SK-N-SH (cell line): Measurements from ENCODE around the gene VDR. TPM values are rescaled to one million over a fixed set of nuclear protein-coding genes. Genes with fewer than 3 reads are reported as not detected.

ENCODE experiments used
- CTCF ChIA-PET: fragments of 300-600, 350-600 bp; formaldehyde crosslinking; extraction: SDS; loops from one replicate; lab custom pipeline; 2021; lab: Yijun Ruan, JAX
- POLR2A ChIA-PET: fragments of 350-600 bp; sonication (Branson Sonifier 250); formaldehyde crosslinking; extraction: SDS; loops from one replicate; lab custom pipeline; 2020; ENCODE audit warnings: antibody characterized with exemption, inconsistent platforms; lab: Yijun Ruan, JAX
- DNase-seq: peaks from one replicate; pipeline ENCODE4 v3.0.0; 2012
- H2AFZ ChIP-seq: fragments of 200-600 bp; sonication (generic); 2 replicates; pipeline ENCODE4 v1.8.1; 2016; ENCODE audit warnings: antibody characterized with exemption, mild to moderate bottlenecking, low read depth
- H3F3A ChIP-seq: fragments of 200-600 bp; sonication (generic); replicated peaks from 2 replicates; pipeline ENCODE3; 2016; ENCODE audit warnings: antibody characterized with exemption, mild to moderate bottlenecking; ENCODE audit not compliant: insufficient read depth
- H3K27ac ChIP-seq, 2 experiments: fragments of 200-500 bp in 1 of 2; fragments of 200-600 bp in 1 of 2; sonication (Bioruptor generic) in 1 of 2; sonication (generic), shearing (Covaris generic) in 1 of 2; 2 replicates each; pipeline versions ENCODE4 v1.5.1 to v1.6.1; 2014 to 2016; ENCODE audit warnings: low read depth in 2 of 2, inconsistent platforms in 1 of 2, low read length in 1 of 2, mild to moderate bottlenecking in 1 of 2, mixed read lengths in 1 of 2
- H3K27me3 ChIP-seq: fragments of 200-600 bp; sonication (generic), shearing (Covaris generic); 2 replicates; pipeline ENCODE4 v1.6.1; 2016; ENCODE audit warnings: mixed run types; ENCODE audit not compliant: insufficient read depth
- H3K36me3 ChIP-seq, 2 experiments: fragments of 200-500 bp in 1 of 2; fragments of 200-600 bp in 1 of 2; sonication (Bioruptor generic) in 1 of 2; sonication (generic) in 1 of 2; replicated peaks in 1 of 2; 2 replicates each; pipeline versions ENCODE3 to v1.5.1; 2014 to 2016; ENCODE audit warnings: low read length in 1 of 2, mild to moderate bottlenecking in 1 of 2; ENCODE audit not compliant: insufficient read depth in 2 of 2, control insufficient read depth in 1 of 2
- H3K4me1 ChIP-seq, 2 experiments: fragments of 200-500 bp in 1 of 2; fragments of 200-600 bp in 1 of 2; sonication (Bioruptor generic) in 1 of 2; sonication (generic), shearing (Covaris generic) in 1 of 2; 2 replicates each; pipeline versions ENCODE4 v1.5.1 to v1.6.1; 2014 to 2016; ENCODE audit warnings: low read depth in 1 of 2, low read length in 1 of 2, mixed run types in 1 of 2; ENCODE audit not compliant: insufficient read depth in 2 of 2, control insufficient read depth in 1 of 2
- H3K4me2 ChIP-seq: fragments of 200-600 bp; sonication (generic), shearing (Covaris generic); 2 replicates; pipeline ENCODE4 v1.6.1; 2017; ENCODE audit warnings: mixed run types
- H3K4me3 ChIP-seq, 2 experiments: fragments of 200-500 bp in 1 of 2; fragments of 200-600 bp in 1 of 2; sonication (Bioruptor generic) in 1 of 2; sonication (generic), shearing (Covaris generic) in 1 of 2; 2 replicates each; pipeline versions ENCODE4 v1.5.1 to v1.8.1; 2014 to 2016; ENCODE audit warnings: low read depth in 2 of 2, inconsistent platforms in 1 of 2, low read length in 1 of 2, mild to moderate bottlenecking in 1 of 2, mixed read lengths in 1 of 2, moderate library complexity in 1 of 2
- H3K79me2 ChIP-seq: fragments of 200-600 bp; sonication (generic); 2 replicates; pipeline ENCODE4 v1.8.1; 2017; ENCODE audit warnings: mild to moderate bottlenecking; ENCODE audit not compliant: insufficient read depth
- H3K9ac ChIP-seq: fragments of 200-600 bp; sonication (generic); 2 replicates; pipeline ENCODE4 v1.6.1; 2017; ENCODE audit warnings: mixed run types
- H3K9me2 ChIP-seq: fragments of 200-600 bp; sonication (generic); 2 replicates; pipeline ENCODE4 v1.6.1; 2017; ENCODE audit warnings: mixed run types
- H3K9me3 ChIP-seq: fragments of 200-600 bp; sonication (generic); 2 replicates; pipeline ENCODE4 v1.6.1; 2017; ENCODE audit warnings: mixed run types, mild to moderate bottlenecking, moderate library complexity
- H4K20me1 ChIP-seq: fragments of 200-600 bp; sonication (generic); 2 replicates; pipeline ENCODE4 v1.6.1; 2017; ENCODE audit warnings: mild to moderate bottlenecking, mixed run types; ENCODE audit not compliant: insufficient read depth
- ELF1 ChIP-seq: IDR thresholded peaks from 2 replicates; pipeline ENCODE4 v1.4.0; 2012
- FOXJ3 ChIP-seq: sonication (generic); formaldehyde crosslinking; IDR thresholded peaks from 2 replicates; pipeline ENCODE4 v1.5.1; 2020; ENCODE audit warnings: mild to moderate bottlenecking, missing genetic modification reagents
- FOXM1 ChIP-seq: IDR thresholded peaks from 2 replicates; pipeline ENCODE4 v1.4.0; 2012; ENCODE audit warnings: low read depth, mild to moderate bottlenecking
- JUND ChIP-seq: IDR thresholded peaks from 2 replicates; pipeline ENCODE4 v1.4.0; 2012
- MXI1 ChIP-seq: IDR thresholded peaks from 2 replicates; pipeline ENCODE4 v1.6.1; 2012; ENCODE audit warnings: mild to moderate bottlenecking, low read depth, low read length, improper control_type of control experiment
- NFIC ChIP-seq: IDR thresholded peaks from 2 replicates; pipeline ENCODE4 v1.4.0; 2012; ENCODE audit warnings: borderline replicate concordance
- NRF1 ChIP-seq: IDR thresholded peaks from 2 replicates; pipeline ENCODE4 v1.6.1; 2012; ENCODE audit warnings: low read depth, mild to moderate bottlenecking, low read length
- RAD21 ChIP-seq: IDR thresholded peaks from 2 replicates; pipeline ENCODE4 v1.6.1; 2012; ENCODE audit warnings: mild to moderate bottlenecking, low read length
- SIN3A ChIP-seq: IDR thresholded peaks from 2 replicates; pipeline ENCODE4 v1.6.1; 2012; ENCODE audit warnings: low read depth, mild to moderate bottlenecking, low read length, moderate library complexity, borderline replicate concordance
- TCF12 ChIP-seq: IDR thresholded peaks from 2 replicates; pipeline ENCODE4 v1.4.0; 2012
- TEAD4 ChIP-seq: IDR thresholded peaks from 2 replicates; pipeline ENCODE4 v1.4.0; 2012; ENCODE audit warnings: mild to moderate bottlenecking, borderline replicate concordance; ENCODE audit not compliant: insufficient read depth
- USF2 ChIP-seq: fragments of 150-350 bp; IDR thresholded peaks from 2 replicates; pipeline ENCODE4 v1.6.1; 2017; ENCODE audit warnings: antibody characterized with exemption, low read length, low read depth, borderline replicate concordance
- ZBTB33 ChIP-seq: IDR thresholded peaks from 2 replicates; pipeline ENCODE4 v1.4.0; 2012; ENCODE audit warnings: low read depth, borderline replicate concordance
- WGBS: methylation state at CpG from one replicate; pipeline ENCODE4 v1.1.6; 2017; ENCODE audit warnings: low lambda C conversion rate; 5-methylcytosine and 5-hydroxymethylcytosine counted together
- polyA plus RNA-seq, 3 experiments: library from polyadenylated mRNA; depleted of rRNA; stranded (reverse); fragments of >200 nt; gene quantifications; 2 replicates each; pipeline ENCODE4 v1.2.3, GENCODE V29; 2012

VDR gene
- polyA plus RNA-seq, 1 of the 3 experiments (the other 2 are of a cell fraction): 0.33 TPM

- no peaks in the 10 kb centered on the region for H3K79me2 ChIP-seq
- no peak for TF ChIP-seq ZBTB33
- TF ChIP-seq TEAD4: no peak
- TF ChIP-seq USF2: no peak
- no peak for TF ChIP-seq FOXM1
- no peak for TF ChIP-seq JUND
- no peak for TF ChIP-seq FOXJ3 (CRISPR knock-in tag)
- TF ChIP-seq NRF1: no peak
- TF ChIP-seq ELF1: no peak
- TF ChIP-seq MXI1: no peak
- TF ChIP-seq RAD21: no peak
- TF ChIP-seq, all 33 proteins: peak for 0
- no peaks in the 10 kb centered on the region for H3K36me3 ChIP-seq
- DNase-seq: no peak
- H2AFZ ChIP-seq: no peak overlapping the region
- no peak overlapping the region for H3K9ac ChIP-seq
- peaks cover 0 to 8% of the 10 kb centered on the region in 2 experiments; a peak in 1 of 4 replicates for H3K4me1 ChIP-seq
- no peaks in the 10 kb centered on the region for H3K9me2 ChIP-seq
- no peaks in the 10 kb centered on the region for H3K9me3 ChIP-seq
- H3K4me3 ChIP-seq: no peak overlapping the region
- POLR2A ChIA-PET: no interaction called here
- 67% methylated on average over 5 of the region's 5 CpGs for WGBS
- no peaks in the 10 kb centered on the region for H4K20me1 ChIP-seq
- no peaks in the 10 kb centered on the region; the same call in 1 of the 2 replicates for H3K27me3 ChIP-seq
- no peaks in the 10 kb centered on the region for H3F3A ChIP-seq
- no peak overlapping the region for H3K27ac ChIP-seq
- H3K4me2 ChIP-seq: no peak overlapping the region
- CTCF ChIA-PET: interaction anchor here (1.3 to 25.6 kb wide), 4 partner anchors 9 to 137 kb away, joined by 3 to 458 read pairs (median 238); partner anchors contain the start of genes RPAP3 and SLC48A1
Observed at GRCh38 chr12:47848853-47849252, 55.9 kb downstream of the VDR start.

- DNase-seq: no peak
- Histone ChIP-seq H3K79me2 (no peaks in the 10 kb centered on the region), H3K27ac (no peak overlapping the region), H3K4me1 (peaks cover 0 to 8% of the 10 kb centered on the region in 2 experiments; a peak in 1 of 4 replicates), H3K4me3 (no peak overlapping the region), H3K27me3 (no peaks in the 10 kb centered on the region; the same call in 1 of the 2 replicates), H3K9ac (no peak overlapping the region)
- 72% methylated on average over 9 of the region's 14 CpGs for WGBS
- TF ChIP-seq FOXJ3 (CRISPR knock-in tag): no peak
- no peak for TF ChIP-seq NFIC
- TF ChIP-seq TCF12: no peak
- no peak for TF ChIP-seq SIN3A
- TF ChIP-seq, all 33 proteins: peak for 0
- Histone ChIP-seq H3K9me3 (no peaks in the 10 kb centered on the region), H3K4me2 (no peak overlapping the region), H3F3A (no peaks in the 10 kb centered on the region), H4K20me1 (no peaks in the 10 kb centered on the region), H3K9me2 (no peaks in the 10 kb centered on the region), H2AFZ (no peak overlapping the region), H3K36me3 (no peaks in the 10 kb centered on the region)
- POLR2A ChIA-PET: interaction anchor here (1.2 kb wide), 1 partner anchor 140 kb away, joined by 3 read pairs; the partner anchor contains the start of gene RPAP3
- CTCF ChIA-PET: interaction anchor here (1.0 to 25.6 kb wide), 6 partner anchors 7 to 134 kb away, joined by 3 to 458 read pairs (median 48); partner anchors contain the start of genes RPAP3 and SLC48A1
Observed at GRCh38 chr12:47846294-47846996, 58.3 kb downstream of the VDR start.
